ENCODE measurements around the gene FFAR1. TPM values are rescaled to one million over a fixed set of nuclear protein-coding genes. Genes with fewer than 3 reads are reported as not detected.
"Not testable (repeated sequence)": the region's sequence is repeated elsewhere in the genome, so short reads cannot be mapped to it uniquely, and the experiment has no call there.

The FFAR1 gene
- polyA plus RNA-seq, 3 donors, result 0.46 to 0.70 (median 0.53) TPM

DNA sequence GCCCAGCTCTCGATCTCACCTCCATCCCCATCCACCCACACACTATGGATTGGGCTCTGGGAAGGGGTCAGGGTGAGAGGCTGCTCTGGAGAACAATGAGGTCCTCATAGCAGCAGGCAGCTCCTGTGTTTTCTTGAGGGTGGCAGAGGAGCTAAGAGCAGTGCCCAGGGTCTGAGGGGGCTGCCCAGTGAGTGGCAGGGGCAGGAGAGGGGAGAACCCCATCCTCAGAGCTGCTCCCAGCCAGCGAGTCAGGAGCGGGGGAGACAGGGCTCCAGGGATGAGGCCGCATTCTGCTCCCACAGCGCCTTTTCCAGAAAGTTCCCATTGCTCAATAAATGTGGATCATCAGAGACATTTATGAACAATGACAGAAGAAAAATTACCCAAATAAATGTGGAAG, 12.4 kb downstream of the FFAR1 start:
- not testable (repeated sequence) for DNase-seq

DNA sequence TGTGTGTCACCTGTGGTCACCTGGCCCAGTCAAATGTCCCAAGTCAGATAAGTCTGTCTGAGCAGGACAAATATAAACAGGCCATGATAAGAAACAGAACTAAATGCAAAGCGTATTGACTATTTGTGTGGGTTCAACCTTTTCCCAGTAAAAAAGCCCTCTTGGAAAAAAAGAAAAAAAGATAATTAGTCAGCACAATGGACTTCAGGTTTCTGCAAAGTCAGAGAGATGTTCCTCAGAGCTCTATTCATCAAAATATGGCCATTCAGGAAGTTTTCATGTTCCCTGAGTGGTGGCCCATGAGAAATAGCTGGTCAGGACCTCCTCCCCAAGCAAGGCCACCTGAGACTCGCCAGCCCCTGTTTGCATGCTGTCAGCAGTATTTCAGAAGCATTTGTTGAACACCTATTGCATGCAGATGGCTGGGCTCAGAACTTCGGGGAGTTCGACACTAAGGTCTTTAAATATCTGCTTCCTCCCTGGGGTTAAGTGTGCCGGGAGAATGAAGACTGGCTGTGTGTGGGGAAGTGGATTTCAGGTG, 13.2 kb downstream of the FFAR1 start:
- DNase-seq, result no peak

- no peak for DNase-seq
These were observed 14.7 kb downstream of the FFAR1 start for GRCh38 chr19:35362261-35363000.

GRCh38 chr19:35363001-35363590, 15.4 kb downstream of the FFAR1 start:
- DNase-seq, result no peak

DNA sequence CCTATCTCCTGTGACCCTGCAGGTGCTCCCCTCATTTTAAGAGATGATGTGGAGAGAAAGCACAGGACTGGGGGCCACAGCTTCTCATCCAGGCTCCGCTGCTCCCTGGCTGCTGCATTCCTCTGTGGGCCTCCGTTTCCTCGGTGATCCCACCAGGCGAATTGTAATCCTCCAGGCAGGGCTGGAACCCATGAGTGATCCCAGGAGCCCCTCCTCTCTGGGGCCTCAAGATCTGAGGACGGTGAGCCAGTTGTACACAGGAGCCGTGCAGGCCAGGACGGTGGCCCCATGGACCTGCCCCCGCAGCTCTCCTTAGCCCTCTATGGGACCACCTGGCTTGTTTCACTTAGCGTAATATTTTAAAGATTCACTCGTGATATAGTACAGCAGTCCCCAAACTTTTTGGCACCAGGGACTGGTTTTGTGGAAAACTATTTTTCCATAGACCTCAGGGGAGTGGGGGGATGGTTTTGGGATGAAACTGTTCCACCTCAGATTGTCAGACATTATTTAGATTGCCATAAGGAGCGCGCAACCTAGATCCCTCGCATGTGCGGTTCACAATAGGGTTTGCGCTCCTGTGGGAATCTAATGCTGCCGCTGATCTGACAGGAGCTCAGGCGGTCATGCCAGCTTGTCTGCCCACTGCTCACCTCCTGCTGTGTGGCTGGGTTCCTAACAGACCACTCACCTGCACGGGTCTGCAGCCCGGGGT, 16.2 kb downstream of the FFAR1 start:
- no peak for DNase-seq

- DNase-seq, result no peak
These were observed 17.6 kb downstream of the FFAR1 start for GRCh38 chr19:35365303-35365702.

DNA sequence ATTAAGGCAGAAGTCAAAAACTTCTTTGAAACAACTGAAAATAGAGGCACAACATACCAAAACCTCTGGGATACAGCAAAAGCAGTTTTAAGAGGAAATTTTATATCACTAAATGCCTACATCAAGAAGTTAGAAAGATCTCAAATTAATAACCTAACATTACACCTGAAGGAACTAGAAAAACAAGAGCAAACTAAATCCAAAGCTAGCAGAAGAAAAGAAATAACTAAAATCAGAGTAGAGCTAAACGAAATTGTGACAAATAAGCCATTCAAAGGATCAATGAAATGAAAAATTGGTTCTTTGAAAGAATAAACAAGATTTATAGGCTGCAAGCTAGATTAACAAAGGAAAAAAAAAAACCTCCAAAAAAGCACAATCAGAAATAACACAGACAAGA, 20.7 kb downstream of the FFAR1 start:
- DNase-seq, result no peak

DNA sequence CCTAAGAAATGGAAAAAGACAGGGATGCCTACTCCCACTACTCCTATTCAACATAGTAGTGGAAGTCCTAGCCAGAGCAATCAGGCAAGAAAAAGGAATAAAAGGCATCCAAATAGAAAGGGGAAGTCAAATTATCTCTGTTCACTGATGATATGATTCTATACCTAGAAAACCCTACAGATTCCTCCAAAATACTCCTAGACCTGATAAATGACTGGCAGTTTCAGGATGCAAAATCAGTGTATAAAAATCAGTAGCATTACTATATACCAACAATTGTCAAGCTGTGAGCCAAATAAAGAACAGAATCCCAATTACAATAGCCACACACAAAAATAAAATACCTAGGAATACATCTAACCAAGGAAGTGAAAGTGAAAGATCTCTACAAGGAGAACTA, 21.8 kb downstream of the FFAR1 start:
- no peak for DNase-seq

DNA sequence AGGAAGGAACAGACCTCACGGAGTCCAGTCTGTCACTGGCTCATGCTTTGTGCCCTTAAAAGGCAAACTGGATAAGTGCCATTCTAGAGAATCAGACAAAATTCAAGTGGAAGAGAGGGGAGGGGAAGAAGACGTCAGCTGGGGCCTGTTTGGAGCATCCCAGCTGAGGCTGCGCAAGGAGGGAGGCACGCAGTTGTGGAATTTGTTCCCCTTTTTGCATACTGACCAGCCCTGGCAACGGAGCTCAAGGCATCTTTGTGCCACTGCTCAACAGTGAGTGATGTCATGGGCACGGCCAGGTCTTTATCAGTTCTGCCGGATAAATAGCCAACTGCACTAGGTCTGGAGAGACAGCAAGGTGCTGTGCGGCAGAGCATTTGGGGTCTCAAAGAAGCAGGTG, 23.0 kb downstream of the FFAR1 start, which contains the start of gene GPR42:
TSS of gene GPR42 (plus strand) at position 347 of the 400 bp plus-strand sequence. CDS start 292 bp downstream, outside the sequence.
- no peak for DNase-seq

- no peak for DNase-seq
These were observed 25.8 kb downstream of the FFAR1 start for GRCh38 chr19:35373492-35373891.

- DNase-seq, result not testable (repeated sequence)
These were observed 26.3 kb downstream of the FFAR1 start for GRCh38 chr19:35374031-35374430.

DNA sequence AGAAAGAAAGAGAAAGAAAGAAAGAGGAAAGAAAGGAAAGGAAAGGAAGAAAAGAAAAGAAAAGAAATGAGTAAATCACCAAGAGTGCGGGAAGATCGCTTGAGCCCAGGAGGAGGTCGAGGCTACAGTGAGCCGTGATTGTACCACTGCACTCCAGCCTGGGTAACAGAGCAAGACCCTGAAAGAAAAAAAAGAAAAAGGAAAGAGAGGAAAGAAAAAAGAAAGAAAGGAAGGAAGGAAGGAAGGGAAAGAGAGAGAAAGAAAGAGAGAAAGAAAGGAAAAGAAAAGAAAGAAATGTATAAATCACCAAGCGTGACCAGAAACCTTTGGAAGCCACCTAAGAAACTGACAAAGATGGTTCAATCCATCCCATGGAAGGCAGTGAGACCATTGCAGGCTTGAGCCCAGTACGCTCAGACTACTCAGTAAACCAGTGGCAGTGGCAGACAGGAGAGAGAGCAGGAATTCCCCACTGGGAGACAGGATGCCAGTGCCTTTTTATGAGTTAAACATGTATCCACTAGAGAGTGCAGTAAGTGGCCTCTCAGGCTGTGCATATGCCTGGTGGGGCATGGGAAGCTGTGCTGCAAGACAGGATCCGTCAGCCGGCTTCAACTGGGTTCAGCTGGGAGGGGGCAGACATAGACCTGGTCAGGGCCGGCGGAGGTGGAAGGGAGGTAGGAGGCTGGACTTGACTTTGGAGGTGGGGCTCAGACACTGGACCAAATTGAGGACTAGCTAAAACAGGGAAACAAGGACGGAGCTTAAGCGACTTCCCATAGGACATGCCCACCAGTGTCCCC, 28.0 kb downstream of the FFAR1 start:
- DNase-seq, result no peak

DNA sequence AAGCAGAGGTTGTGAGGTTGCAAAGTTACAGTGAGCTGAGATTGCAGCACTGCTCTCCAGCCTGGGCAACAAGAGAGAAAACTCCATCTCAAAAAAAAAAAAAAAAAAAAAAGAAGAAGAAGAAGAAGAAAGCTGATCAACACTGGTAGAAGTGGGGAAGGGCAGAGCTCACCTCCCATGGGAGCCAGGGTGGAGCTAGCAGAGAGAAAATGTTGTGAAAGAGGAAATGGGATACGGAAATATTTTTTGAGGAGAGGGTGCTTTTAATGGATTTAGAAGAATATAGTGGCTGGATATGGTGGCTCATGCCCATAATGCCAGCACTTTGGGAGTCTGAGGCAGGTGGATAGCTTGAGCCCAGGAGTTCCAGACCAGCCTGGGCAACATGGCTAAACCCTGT, 30.0 kb downstream of the FFAR1 start:
- no peak for DNase-seq

GRCh38 chr19:35378356-35378755, 30.7 kb downstream of the FFAR1 start:
- DNase-seq, result no peak

DNA sequence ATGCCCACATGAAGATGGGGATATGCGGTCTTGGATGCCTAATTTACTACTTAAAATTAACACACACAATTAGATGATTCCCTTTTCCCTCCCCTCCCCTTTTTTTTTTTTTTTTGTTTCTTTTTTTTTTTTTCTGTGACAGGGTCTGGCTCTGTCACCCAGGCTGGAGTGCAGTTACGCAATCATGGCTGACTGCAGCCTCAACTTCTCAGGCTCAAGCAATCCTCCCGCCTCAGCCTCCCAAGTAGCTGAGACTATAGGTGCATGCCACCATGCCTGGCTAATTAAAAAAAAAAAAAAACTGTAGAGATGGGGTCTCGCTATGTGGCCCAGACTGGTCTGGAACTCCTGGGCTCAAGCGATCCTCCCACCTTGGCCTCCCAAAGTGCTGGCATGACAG, 31.8 kb downstream of the FFAR1 start:
- DNase-seq, result not testable (repeated sequence)

DNA sequence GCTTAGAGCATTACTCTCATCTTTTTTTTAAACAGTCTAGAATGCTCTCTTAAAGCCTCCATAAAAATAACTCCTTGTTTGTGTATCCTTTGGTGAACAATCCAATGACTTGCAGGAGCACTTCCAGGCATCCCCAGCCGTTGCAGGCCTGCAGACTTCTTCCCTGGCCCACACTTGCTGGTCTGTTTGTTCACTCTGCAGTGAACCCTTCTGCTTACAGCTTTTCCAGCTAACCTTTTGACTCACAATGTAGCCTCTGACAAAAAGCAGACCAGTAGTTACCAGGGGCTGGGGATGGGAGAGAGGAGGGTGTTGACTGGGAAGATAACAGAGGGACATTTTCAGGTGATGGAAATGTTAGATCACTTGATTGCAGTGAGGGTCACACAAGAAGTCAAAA, 32.3 kb downstream of the FFAR1 start:
- no peak for DNase-seq

DNA sequence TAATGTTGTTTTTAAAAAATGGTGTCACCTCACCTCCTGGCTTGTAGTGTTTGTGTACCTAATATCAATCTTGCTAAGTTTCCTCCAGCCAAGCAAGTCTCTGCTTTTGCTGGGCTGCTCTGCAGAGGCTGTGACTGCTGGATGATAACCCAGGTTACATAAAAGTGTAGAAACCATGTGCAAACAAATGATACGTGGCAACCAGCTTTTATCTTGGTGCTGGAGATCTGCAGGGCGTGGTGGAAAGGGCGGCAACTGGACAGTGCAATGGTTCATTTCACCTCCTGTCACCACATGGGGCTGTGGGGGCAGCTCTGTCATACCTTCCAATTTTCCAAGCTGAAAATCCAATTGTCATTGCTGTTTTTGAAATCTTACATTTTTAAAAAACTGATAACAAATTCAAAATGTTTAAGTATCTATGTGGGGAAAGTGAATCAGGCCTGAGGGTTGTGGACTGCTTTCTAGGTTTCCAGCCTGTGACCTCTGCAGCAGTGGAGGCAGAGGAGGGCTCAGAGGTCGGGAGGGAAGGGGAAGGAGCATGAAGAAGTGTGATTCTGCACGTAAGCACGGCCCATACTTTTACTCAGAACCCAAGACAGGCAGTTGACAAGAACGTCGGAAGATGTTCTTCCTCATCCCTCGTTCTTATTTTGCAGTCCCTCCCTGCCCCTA, 32.9 kb downstream of the FFAR1 start:
- DNase-seq, result no peak

DNA sequence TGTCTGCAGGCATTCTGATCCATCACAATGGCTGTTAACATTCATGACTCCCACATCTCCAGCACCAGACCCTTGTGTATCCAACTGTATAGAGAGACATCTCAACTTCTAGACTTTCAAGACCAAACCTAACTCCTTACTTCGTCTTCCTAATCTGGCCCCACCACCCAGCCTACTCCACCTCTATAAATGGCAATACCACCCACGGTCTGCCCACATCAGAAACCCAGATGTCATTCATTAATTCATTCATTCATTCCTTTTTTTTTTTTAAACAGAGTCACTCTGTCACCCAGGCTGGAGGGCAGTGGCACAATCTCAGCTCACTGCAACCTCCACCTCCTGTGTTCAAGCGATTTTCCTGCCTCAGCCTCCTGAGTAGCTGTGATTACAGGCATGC, 33.6 kb downstream of the FFAR1 start:
- DNase-seq, result no peak

DNA sequence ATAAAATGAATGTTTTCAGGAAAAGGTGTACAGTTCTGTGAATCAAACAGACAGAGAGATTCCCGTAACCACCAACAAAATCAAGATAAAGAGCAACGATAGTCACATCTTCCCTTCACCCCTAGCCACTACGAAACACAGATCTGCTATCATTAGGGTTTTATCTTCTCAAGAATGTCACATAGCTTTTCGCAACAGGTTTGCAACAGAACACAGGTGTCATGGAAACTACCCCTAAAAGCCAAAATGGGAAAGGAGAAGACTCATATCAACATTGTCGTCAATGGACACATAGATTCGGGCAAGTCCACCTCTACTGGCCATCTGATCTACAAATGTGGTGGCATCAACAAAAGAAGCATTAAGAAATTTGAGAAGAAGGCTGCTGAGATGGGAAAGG, 34.2 kb downstream of the FFAR1 start:
- no peak for DNase-seq

DNA sequence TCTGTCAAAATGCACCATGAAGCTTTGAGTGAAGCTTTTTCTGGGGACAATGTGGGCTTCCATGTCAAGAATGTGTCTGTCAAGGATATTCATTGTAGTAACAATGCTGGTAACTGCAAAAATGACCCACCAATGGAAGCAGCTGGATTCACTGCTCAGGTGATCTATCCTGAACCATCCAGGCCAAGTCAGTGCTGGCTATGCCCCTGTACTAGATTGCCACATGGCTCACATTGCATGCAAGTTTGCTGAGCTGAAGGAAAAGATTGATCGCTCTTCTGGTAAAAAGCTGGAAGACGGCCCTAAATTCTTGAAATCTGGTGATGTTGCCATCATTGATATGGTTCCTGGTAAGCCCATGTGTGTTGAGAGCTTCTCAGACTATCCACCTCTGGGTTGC, 35.8 kb downstream of the FFAR1 start:
- no peak for DNase-seq
